Neural cell (in vitro differentiated cells): ENCODE results near the gene MYO3B.

Experiments used
- CTCF ChIP-seq: fragments of 450-650 bp; IDR thresholded peaks from 2 replicates; pipeline ENCODE4 v1.5.1; 2014; ENCODE audit warnings: antibody characterized with exemption, mild to moderate bottlenecking, moderate library complexity; ENCODE audit not compliant: poor library complexity, severe bottlenecking
- EP300 ChIP-seq: fragments of 450-650 bp; conservative IDR thresholded peaks from 2 replicates; pipeline ENCODE4 v1.6.1; 2014; ENCODE audit warnings: antibody characterized with exemption, mild to moderate bottlenecking, moderate library complexity; ENCODE audit not compliant: poor library complexity, severe bottlenecking
- EZH2 ChIP-seq: fragments of 200-600, 300-800 bp; shearing (Covaris generic), sonication (generic); IDR thresholded peaks from 2 replicates; pipeline ENCODE4 v1.6.1; 2014; ENCODE audit warnings: antibody characterized with exemption, low read length, borderline replicate concordance, mild to moderate bottlenecking; ENCODE audit not compliant: insufficient read depth, poor library complexity, severe bottlenecking
- POLR2AphosphoS5 ChIP-seq: IDR thresholded peaks from 2 replicates; pipeline ENCODE4 v1.6.1; 2012
- SMC3 ChIP-seq: fragments of 450-650 bp; conservative IDR thresholded peaks from 2 replicates; pipeline ENCODE4 v1.6.1; 2014; ENCODE audit warnings: antibody characterized with exemption, mild to moderate bottlenecking, moderate library complexity; ENCODE audit not compliant: poor library complexity
- TF ChIP-seq, protein P1 (sequence below): IDR thresholded peaks from 2 replicates; pipeline ENCODE4 v1.6.1; 2012; ENCODE audit warnings: borderline replicate concordance

DNA sequence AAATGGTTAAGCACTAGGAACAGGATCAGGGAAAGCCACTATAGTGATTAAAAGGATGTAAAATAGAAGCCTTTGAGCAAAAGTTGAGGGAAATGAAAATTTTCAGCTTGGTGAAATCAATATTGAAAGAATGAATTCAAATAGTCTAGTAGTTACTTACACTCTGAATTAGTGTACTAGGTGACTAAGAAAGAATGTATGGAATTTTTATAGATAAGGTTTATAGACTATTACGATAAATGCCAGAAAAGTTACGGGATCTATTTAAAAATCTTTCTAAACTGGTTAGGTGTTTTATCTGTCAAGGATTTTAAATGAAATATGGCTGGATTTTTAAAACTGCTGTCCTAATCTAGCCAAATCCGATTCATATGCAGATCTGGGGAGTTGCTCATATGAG lies 208.6 kb downstream of the MYO3B start:
- no peak for TF ChIP-seq CTCF
- TF ChIP-seq POLR2AphosphoS5, result no peak
- TF ChIP-seq, protein P1, sequence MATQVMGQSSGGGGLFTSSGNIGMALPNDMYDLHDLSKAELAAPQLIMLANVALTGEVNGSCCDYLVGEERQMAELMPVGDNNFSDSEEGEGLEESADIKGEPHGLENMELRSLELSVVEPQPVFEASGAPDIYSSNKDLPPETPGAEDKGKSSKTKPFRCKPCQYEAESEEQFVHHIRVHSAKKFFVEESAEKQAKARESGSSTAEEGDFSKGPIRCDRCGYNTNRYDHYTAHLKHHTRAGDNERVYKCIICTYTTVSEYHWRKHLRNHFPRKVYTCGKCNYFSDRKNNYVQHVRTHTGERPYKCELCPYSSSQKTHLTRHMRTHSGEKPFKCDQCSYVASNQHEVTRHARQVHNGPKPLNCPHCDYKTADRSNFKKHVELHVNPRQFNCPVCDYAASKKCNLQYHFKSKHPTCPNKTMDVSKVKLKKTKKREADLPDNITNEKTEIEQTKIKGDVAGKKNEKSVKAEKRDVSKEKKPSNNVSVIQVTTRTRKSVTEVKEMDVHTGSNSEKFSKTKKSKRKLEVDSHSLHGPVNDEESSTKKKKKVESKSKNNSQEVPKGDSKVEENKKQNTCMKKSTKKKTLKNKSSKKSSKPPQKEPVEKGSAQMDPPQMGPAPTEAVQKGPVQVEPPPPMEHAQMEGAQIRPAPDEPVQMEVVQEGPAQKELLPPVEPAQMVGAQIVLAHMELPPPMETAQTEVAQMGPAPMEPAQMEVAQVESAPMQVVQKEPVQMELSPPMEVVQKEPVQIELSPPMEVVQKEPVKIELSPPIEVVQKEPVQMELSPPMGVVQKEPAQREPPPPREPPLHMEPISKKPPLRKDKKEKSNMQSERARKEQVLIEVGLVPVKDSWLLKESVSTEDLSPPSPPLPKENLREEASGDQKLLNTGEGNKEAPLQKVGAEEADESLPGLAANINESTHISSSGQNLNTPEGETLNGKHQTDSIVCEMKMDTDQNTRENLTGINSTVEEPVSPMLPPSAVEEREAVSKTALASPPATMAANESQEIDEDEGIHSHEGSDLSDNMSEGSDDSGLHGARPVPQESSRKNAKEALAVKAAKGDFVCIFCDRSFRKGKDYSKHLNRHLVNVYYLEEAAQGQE, result no peak
- no peak for TF ChIP-seq SMC3
- no peak for TF ChIP-seq EP300
- TF ChIP-seq EZH2, result no peak
